GM21423 (cell line): ENCODE data around the gene OXNAD1.

Experiments used
- ATAC-seq: cut with Tn5 transposase; IDR thresholded peaks from one replicate; pipeline ENCODE4 v1.9.1; 2021; ENCODE audit warnings: mild to moderate bottlenecking, moderate library complexity; ENCODE audit not compliant: unreplicated experiment

OXNAD1 gene

DNA sequence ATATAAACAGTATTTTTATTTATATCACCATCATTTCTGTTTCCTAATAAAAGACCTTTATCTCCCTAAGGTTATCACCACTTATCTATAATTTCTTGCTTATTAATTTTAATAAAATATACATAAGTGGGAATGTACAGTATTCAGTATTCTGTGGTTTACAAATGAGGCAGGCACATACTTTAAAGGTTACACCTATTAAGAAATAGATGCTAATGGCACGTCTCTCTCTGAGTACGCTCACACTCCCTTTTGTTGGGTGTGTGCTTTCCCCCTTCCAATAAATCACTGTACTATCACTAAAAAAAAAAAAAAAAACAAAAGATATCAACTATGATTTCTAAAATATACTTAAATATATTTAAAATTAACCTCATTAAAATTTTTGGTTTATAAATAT lies 8.9 kb downstream of the OXNAD1 start:
- no peak for ATAC-seq

DNA sequence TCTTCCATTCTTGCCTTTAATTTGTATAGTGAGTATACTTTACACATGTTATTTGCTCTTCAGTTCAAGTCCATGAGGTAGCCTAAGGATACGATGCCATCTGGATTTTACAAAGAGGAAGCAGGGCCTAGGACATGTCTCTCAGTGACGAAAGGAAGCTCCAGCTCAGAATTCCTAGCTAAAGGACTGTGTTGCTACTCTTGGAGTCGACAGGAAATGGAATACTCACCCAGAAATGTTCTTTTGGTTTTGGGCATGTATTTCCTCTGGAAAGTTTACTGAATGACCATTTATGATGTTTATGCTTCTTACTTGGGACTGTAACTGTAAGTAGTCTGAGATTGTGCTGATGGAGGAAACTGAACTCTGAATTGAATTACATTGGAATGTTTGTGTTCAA lies 12.5 kb downstream of the OXNAD1 start:
- no peak for ATAC-seq

DNA sequence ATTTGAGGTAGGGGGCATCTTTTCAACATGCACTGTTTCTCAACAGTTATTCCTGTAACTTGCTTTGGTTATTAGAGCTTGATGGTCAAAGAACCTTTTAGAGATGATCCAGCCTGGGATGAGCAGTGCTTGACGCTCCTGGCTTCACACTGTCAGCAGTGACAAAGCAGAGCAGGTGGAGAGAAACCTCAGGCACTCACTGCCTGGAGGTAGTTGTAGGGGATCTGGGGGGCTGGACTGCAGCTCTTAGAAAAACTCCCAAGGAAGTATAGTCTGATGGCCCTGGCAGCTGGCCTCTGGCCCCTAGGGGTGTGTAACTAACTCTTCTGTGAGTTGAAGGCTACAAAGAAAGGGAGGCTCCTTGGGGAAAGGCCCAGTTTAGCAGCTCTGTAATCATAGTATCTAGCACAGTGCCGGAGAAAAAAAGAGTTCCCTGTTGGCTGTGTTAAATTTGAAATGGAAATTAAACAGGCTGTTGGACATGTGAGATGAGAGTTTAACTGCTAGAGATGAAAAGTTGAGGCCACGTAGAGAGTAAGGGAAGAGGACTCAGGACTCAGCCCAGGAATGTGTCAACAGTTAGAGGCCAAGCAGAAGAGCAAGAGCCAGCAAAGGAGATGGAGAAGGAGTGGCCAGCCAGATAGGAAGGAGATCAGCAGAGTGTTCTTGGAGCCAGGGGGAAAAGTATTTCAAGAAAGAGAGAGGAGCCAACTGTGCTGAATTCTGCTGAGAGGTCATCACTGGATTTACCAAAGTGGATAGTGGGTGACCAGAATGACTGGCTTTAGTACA lies 14.2 kb downstream of the OXNAD1 start:
- ATAC-seq, result no peak

DNA sequence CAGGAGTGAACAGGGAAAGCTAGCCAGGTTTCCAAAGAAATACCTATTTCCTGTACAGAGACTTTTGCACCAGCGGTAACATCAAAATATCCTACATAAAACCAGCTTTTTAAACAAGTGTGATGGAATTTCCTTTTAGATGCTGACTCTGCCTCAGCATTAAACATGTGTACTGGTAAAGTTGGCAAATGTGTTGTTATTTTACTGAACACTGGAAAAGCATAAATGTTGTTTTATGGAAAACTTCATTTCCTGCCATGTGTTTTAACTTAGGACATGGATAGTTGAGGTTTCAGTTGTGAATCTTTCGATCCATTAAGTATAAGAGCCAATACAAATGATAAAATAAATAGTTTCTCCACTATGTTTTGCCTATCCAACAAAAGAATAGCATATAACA lies 15.7 kb downstream of the OXNAD1 start:
- ATAC-seq, result no peak

DNA sequence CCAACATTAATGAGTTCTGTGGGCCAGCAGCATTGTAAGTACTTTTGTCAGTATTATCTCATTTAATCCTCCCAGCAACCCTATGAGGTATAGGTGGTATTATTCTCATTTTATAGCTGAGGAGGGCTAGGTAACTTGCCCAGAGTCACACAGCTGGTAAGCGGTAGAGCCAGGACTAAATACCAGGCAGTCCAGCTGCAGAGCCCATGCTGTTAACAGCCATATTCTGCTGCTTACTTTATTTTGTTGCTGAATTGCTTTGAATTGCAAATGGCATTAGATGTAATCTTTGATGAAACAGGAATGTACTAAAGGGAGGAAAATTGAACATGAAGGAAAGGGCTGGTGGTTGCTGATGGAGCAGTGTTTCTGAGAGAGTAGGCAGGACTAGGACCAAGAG lies 19.6 kb downstream of the OXNAD1 start:
- no peak for ATAC-seq

DNA sequence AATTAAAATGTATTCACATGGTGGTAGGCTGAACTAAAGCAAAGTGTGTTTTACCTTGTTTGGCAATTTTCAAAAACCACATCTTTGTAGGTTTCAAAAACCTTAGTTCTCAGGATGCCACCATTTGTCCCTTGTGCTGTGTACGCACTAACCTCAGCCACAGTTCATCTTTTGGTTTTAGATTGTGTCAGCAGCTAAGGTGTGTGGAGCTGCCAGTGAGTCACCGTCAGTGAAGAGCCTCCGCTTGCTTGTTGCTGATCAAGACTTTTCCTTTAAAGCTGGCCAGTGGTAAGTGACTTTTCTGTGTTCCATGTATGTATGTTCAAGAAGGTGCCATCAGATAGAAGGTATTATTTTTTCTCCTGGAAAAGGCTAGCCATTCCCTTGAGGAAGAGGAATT lies 21.1 kb downstream of the OXNAD1 start:
- no peak for ATAC-seq

DNA sequence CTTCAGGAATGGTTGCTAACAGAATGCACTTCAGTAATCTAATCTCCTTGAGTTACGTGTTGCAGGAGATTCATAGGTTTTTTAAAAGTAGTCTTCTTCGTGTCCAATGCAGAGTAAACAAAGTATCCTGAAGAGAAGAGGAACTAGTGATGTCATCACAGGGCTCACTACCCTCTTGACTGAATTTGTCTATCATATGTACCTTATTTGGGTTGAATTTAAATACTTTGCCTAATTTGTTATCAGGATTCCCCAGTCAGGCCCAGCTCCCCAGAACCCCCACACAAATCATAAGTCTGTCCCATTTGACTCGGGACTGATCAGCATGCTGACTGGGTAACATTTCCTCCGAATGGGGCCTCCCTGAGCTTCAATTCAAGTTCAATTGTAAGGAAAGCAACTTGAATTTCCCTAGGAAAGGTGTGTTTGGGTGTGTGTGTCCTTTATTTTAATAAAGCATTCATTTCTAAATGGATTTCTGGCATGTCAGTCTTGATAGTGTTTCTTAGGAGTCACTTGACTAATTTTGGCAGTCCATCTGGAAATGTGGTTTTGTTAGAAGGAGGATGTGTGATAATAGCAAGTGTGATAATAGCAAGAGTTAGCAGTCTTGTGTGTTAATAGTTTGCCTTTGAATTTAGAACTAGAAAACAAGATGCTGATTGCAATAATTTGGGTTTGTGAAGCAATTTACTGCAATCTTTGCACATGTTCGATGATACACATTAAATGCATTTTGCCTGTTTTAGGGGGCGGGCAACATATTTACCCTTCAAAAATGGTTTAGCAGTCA lies 21.9 kb downstream of the OXNAD1 start:
- ATAC-seq, result no peak

DNA sequence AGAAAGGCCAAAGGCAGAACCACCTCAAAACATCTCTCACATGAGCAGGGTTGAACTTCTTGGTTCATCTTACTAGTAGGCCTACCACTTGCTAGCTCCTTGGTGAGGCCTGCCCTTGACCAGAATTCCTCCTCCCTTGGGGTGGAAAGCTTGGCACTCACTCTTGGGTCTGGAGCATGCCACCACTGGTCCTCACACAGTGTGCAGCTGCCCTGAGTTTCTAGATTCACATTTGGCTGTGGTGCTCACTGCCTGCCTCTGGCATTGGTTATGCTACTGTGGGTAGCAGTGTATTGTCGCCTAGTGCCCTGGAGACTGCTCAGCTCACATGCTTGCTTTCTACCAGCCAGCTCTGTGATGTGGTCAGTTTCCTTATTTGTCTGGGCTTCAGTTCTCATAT lies 23.7 kb downstream of the OXNAD1 start:
- ATAC-seq, result no peak

DNA sequence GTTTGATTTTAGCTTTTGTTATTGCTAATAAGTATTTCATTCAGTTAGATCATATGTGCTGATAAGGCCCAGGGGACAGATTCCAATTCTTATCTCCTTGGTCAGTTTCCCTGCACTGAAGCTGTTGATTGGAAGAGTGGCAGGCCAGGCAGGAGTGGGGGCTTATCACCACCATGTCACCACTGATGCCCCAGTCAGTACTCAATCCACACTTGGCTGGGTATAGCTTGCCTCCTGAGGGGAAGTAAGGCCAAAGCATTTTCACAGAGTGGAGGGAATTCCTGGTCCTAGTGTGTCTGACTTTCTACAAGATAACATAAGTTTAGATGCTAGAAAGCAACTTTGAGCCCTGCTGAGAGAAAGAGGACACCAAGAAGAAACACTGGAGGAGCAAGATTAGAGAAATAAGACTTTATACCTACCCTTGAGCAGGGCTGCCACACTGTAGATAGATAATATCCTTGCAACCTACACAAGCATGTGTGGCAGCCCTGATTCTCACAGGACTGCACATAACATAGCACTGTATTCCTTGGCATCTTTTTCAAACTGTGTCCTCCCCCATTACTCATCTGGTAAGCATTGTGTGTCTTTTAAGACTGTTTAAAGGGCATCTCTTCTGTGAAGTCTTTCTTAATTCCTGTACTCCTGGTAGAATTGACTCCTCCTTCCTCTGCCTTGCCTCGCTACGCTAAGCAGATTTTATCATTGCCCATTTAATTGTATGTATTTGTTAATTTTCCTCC lies 24.3 kb downstream of the OXNAD1 start:
- ATAC-seq, result no peak

DNA sequence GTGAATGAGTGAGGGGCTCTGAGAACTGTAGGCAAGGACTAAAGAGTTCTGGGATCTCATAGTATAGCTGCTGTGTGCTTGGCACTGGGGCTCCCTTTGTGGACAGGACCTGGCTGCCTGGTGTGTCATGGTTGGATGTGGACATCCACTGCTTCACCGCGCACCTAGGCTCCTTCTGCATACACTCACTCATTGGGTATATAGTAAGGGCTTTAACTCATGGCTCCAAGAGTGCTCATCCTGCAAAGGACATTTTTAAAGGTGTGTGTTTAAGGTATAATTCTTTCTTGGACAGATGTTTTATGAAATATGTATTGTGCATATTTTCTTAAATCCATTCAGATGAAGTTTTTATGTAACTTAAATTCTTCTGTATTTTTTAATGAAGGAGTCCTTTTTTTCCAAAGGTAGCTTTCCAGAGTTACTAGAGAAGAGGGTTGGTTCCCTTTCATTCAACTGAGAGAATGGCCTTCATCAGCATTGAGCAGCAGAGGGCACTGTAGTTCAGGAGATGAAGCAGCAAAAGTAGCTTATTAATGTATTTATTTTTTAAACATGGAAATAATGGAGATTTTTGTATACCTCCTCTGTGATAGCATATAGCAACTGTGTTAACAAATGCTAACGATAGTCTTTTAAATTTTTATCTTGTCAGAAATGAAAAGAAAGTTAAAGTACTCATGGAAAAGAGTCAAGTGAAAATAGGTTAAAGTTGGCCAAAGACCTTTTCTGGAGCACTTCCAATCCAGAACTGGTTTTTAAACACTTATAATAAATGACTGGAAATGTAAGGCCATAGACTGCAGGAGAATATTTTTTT lies 25.2 kb downstream of the OXNAD1 start:
- ATAC-seq, result no peak

DNA sequence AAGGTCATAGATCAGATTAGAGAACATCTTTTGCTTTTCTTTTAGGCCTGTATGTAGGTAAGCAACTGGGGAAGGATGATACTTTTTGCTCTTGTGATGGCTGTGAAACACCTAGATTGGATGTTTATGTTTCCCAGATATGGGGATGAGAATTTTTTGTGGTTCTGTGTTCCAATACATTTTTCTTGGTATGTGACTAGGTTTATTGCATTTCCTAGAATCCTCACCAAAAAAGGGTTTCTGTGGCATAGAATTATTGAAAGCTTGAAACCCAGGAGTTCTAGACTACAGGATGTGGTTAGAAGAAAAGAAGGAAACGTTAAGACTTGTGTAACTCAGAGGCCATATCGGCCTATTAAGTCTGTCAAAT lies 25.8 kb downstream of the OXNAD1 start:
- ATAC-seq, result peak; percentile 44

DNA sequence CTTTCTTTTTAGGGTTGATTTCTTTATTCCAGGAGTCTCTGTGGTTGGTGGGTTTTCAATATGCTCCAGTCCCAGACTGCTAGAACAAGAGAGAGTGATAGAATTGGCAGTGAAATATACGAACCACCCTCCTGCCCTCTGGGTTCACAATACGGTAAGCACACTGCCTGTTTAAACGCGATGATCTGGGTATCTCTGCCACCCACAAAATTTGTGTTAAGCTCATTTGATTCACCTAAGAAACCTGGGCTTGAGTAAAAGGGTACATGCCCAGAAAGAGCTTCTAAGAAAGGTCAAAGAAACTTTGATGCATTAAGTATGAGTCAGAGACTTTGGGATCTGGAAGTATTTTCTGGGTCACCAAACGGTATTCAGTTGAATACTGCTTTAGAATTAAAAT lies 29.8 kb downstream of the OXNAD1 start:
- no peak for ATAC-seq

DNA sequence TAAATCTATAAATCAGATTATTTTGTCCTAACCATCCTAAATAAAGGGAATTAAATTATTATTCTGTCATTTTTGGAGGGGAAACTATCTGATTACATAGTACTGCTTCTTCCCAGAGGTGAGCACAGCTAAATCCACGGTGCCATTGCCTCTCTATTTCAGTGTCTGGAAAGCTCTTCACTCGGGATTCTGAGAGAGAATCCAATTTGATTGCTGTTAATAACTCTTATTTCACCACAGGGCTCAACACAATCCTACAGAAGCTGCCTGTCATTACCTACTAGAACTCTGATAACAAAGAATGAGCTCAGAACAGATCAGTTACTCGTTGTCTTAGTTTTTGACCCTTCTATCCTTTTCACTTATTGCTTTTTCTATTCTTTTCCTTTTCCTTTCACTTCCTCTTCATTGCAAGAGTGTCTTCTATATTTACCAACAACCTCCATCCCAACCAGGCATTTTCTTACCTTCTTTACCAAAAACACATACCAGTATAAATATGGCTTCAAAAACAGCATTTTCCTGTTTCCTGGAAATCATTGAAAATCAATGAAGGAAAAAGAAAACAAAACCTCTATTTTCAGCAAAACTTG lies 30.4 kb downstream of the OXNAD1 start:
- ATAC-seq, result no peak

DNA sequence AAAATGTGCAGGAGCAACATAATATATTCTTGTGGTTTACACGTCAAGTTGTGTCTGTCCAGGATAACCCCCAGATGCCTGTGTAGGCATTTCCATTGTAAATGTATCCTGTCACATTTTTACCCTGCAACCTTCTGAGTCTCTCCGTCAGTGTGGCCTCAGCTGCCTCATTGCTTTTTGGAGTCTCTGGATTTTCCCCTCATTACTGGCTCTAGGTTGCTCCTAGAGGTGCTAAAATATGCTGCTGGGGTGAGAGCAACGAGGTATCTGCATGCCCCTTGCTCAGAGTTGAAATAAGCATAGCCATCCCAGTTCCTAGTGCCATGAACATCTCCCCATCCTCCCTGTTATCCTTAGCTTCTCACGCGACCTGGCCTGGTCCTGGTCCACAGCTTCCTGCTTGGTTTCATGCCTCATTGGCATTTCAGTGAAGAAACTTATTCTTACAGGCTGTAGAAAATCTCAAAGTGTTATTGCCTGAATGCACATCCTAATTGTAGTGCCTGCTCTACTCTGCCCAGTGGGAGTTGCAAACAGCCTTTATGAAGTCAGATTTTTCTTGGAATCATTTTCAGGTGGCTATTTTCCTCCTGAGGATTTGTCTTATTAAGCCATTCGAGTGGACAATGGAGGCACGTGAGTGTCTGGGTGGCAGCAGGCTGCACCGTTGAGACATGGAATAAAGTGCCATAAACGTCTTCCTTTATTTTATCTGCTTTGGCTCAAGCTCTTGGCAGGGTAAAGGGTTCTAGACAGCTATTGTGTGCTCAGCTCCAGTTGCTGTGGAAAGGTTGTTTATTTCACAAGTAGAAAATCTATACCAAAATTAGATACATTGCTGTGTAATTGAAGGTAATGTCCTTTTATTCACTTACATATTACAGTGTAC lies 33.2 kb downstream of the OXNAD1 start:
- no peak for ATAC-seq

DNA sequence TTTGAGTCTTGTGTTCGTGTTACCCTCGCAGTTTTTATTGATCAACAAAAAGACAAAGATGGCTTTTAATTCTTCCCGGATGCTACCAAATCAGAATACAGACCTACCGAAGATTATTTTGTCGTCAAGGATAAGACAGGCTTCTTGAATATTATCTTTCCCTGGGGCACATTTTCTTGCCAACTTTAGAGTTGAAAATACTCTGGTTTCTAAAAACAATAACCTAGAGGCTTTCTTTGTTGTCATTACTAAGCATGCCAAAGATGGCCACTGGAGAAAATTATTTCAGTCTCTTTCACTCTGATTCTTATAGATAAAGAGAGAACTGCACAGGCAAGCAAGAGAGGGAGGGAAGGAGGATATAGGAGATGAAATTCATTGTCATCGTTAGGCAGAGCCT lies 33.9 kb downstream of the OXNAD1 start:
- ATAC-seq, result no peak

DNA sequence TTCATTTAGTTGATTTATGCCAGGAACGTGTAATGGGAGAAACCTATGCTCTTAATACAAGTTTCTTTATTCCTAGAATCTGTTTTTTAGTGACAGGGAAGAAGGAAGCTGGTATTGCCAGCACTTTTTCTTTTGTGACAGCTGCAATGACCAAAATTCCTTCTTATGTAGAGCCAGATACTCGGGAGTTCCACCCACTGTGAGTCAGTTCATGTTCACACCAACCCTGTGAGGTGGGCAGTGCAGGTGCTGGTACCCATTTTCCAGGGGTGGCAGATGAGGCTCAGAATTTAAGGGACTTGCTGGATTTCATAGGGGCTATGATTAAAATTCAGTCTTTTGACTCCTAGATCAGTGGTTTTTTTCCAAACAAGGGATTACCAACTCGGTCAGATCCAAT lies 34.7 kb downstream of the OXNAD1 start:
- ATAC-seq, result no peak

DNA sequence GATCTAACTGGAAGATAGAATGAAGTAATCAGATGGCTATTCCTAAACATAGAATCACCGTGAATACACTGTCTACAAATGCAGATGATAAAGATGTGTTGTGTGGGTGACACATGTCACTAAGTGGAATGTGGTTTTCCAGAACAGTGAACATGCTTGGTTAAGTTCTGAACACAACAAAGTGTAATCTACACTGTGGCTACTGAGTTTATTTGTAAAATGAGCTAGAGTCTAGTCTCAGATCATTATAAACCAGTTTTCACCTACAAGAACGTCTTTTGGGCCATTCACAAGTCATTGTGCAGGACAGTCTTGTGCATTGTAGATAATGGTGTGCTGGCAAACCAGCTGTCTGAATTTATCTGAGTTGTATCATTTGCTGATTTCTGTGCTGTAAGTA lies 35.3 kb downstream of the OXNAD1 start:
- peak; percentile 55 for ATAC-seq

DNA sequence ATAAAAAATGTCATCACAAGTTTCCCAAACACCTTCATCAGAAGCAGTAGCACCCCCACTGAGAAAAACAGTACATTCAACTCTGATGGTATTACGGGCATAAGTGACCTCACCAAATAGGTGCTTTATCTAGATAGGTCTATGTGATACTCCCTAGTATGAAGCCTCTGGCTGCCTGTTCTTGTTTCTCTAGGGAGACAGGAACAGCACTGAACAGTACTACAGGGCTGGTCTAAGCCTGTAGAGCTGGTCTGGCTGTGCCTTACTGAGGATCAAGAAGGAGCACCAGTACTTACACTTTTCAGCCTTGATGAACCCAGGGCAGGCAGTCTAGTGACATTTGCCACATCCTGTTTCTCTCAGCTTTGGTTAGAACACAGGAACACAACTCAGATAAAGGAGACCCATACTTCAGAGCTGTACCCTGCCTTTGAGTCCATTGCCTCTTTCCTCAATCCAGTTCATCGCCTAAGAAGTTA lies 35.9 kb downstream of the OXNAD1 start:
- peak; percentile 81 for ATAC-seq

DNA sequence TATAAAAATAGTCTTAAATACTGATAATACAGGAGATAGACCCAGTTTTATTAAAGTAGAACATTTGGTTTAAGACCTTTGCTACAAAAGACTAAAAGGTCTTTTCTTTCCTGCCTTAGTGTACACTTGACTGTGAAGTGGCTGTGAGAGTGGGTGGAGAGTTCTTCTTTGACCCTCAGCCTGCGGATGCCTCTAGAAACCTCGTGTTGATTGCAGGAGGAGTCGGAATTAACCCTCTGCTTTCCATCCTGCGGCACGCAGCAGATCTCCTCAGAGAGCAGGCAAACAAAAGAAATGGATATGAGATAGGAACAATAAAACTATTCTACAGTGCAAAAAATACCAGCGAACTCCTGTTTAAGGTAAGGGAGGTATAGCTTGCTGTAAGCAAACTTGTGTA lies 36.5 kb downstream of the OXNAD1 start:
- ATAC-seq, result no peak
